Hypothalamus (tissue), 51 donors: ENCODE results near the gene GALNT17.
A peak's percentile ranks its signal among the peaks of the same experiment; 100 is the strongest.
"Not testable (repeated sequence)": the region's sequence is repeated elsewhere in the genome, so short reads cannot be mapped to it uniquely, and the experiment has no call there.

Experiments
- DNase-seq, 51 donors: peaks; one replicate each; lab custom pipeline; 2025; lab: John Stamatoyannopoulos, UW

GALNT17 gene

DNA sequence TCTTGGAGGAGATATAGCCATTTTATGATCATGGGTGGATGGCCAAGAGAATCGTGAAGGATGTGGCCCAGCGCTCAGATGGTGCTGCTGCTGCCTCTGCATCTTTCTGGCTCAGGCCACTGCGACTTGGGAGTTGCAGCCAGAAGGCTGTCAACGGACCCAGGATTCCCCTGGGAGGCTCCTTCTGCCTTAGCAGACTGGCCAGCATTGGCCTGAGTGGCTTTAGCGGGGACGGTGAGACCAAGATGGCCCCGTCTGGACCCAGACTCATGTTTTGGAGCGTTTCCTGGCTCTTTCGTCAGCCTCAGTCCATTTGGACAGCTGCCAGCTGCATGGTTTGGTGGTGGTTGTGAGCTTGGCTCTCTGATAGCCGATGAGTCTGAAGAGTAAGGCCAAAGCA lies 97.2 kb downstream of the GALNT17 start:
- no peak for DNase-seq

DNA sequence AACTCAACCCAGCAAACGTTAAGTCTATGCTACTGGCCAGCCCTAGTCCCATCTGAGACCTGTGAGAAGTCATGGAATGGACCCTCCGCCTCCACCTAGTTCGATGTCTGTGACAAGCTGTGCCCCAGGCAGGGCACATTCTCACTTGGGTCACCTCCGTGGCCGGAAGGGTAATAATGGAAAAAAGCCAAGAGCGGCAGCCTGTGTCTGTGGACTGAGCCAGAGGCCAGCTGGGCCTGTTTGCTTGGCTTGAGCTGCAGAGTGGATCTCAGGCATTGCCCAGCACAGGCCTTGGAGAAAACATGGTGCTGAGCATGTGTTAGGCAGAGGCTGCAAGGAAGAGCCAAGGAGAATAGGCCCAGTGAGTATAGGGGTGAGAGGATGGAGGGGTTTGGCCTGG lies 97.8 kb downstream of the GALNT17 start:
- DNase-seq = no peak

DNA sequence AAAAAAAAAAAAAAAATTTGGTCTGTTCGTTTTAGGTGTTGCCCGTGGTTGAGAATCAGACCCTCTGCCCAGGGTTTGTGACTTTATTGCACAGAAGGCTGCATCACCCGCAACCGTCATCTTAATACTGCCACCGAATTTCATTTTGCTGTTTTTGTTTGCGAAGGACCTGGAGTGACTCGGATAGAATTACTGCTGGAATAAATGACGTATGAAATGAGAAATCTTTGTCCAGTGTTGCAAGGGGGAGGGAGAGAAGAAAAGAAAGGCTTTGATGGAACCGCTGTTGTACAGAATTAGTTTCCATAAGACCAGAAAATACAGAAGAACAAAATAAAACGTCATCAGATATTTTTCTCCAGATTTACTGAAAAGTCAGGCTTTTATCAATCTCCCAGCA lies 103.3 kb downstream of the GALNT17 start:
- no peak for DNase-seq

DNA sequence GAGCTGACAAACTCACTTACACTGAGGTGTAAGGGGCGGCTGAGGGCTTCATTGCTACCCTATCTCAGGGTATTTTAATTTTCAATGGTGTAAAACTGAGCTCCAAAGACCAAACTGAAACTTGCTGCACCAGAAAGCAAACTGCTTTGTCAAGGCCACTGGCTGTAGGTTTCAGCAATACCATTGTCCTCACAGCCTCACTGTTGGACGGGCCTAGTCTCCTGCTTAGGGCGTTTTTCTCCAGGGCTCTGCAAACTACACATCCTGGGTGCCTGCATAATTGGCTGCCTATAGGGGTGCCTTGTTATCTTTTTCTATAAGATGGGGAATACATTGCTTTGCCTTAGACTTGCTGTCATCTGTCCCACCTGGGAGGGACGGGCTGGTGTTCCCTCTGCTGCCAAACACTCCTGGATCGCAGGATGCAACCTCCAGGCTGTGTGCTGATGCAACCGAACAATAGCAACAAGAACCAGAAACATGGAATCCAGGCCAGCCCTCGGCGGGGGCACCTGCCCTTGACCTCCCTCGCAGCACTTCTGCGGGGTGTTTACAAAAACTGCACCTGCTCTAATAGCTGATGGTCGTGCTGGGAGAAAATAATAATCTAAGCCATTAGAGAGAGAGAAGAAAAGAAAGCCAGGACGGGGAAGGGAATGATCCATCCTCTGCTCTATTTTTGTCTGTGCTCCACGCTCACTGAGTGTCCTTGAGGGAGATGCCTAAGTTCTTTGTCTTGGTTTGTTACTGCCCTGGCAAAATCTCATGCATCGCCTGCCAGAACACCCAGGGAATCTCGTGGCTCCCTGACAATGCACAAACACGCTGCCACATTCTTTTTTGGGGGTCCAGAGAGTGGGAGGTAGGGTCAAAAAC lies 104.5 kb downstream of the GALNT17 start:
- peak in 4 of 51 donors; percentile 9 to 28 (median 18) for DNase-seq

DNA sequence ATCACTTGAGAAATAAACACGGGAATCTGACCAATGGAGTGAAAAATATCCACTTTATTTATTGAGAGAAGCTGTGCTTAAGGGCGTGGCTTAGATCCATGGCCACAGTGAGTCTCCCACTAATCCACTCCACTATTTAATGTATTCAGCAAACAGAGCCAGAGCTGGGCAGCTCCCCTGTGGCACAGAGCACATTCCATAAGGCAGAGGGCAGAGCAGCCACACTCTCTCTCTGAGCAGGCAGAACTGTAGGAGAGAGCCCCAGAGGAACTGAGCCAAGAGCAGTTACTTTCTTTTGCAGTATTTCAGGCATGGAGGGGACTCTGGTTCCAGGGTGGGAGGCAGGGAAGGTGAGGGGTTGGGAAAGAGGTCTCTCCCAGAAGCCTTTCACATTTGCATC lies 106.0 kb downstream of the GALNT17 start:
- DNase-seq = peak in 3 of 51 donors; percentile 1 to 5 (median 2)

DNA sequence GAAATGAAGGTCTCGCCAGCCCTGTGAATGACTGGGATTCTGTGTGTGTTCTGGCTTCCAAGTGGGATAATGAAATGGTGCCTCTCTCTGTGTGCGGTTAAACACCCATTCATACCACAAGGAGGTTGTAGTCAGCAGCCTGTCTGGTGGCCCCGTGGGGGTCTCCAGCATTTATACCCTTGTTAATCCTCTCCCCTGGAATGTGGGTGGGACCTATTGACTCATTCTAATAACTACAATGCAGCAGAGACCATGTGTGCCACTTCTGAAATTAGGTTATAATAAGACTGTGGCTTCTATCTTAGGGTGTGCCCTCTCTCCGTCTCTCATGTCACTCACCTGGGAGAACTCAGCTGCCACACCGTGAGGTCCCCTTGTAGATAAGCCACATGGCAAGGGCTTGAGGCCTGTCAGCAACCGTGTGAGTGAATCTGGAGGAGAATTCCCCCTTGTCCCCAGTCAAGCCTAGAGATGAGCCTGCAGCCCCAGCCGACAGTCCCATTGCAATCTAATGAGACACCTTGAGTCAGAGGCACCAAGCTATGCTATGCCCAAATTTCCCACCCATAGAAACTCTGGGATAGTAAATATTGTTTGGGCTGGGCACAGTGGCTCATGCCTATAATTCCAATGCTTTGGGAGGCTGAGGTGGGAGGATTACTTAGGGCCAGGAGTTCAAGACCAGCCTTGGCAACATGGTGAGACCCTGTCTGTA lies 106.8 kb downstream of the GALNT17 start:
- DNase-seq = no peak

DNA sequence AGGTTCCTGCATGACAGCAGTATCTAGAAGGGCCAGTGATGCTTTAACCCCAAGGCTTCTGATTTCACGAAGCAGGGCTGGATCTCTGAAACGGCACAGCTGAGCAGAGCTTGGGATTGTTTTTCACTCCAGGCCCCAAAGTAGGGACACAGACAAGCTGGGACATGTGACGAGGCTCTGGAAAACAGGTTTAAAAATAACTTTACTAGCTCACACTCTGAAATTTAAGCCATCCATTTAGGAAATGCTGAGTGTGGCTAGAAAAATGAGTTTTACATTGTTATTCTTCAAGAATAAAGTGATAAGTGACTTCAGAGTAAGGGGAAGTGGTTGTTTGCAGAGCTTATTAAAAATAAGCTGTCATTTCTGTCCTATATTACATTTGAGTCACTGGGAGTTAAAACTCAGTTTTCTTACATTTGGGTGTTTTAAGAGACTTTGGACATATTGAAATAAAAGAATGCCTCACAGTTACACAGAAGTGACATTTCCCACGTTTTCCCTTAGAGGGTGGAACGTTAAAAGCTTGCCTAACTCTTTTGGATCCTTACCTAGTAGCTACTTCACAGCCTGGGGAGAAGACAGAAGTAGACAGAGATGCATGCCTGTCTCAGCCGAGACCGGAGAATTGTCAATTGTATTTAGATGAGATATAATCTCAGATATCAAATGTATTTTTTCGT lies 107.8 kb downstream of the GALNT17 start:
- peak in 2 of 51 donors; percentile 1 to 14 for DNase-seq

DNA sequence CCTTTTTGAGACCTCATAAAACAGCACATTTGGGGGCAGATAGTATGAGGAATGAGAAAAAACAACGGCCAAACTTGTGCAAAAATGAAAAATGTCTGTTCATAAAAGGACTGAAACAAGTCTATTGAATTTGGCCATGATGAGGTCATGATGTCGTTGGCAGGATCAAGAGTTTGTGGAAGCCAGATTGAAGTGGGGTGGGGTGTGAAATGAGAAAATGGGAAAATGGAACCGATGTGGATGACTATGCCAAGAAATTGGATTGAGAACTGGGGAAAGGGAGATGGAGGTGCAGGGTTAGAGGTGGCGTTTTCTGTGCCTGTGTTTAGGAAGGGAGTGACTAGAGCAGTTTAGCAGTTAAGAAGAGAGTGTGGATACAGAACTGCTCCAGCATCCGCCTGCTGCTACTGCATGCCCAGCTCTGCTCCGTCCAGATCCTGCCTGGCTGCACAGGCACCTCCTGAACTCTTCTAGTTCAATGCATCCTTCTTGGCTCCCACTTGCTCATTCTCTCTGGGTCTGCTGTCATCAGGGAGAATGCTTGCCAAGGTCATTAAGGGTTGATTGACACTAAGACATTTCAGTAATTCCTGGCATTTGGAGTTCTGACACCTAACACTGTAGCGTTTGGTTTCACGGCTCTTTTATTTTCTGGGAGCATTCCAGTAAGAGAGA lies 111.9 kb downstream of the GALNT17 start:
- DNase-seq = no peak

DNA sequence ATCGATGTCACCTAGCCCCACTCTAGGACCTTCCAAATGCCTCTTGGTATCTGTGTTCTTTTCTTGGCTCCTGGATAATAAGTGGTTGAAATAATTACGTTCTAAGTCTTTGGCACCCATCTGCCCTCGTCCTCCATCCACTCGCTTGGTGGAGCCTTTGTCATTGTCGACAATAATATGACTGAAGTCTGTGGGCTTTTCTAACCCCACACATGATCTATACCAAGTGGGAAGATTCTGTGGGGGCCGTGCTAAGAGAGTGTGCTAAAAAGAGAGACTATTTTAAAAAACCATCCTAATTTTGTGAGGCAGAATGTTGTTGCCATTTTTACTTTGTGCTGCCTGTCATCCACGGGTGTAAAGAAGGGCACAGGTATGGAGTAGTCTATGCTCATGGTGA lies 113.1 kb downstream of the GALNT17 start:
- no peak for DNase-seq

DNA sequence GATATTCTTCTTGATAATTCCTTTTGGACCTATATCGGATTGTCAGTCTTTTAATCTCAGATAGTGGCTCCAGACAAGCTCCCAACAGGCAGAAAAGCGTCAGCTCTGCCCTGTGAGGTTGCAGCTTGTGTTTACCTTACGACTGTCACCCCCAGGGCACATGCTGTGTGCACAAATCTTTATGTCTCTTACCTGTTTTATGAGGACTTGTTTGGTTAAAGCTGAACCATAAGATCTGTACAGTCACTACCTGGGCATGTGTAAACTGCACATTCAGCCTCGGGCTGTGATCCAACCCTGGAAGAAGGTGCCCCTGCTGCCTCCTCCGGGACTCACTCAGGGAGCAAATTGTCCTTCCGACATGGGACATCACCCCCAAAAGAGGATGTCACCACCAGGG lies 119.8 kb downstream of the GALNT17 start:
- no peak for DNase-seq

DNA sequence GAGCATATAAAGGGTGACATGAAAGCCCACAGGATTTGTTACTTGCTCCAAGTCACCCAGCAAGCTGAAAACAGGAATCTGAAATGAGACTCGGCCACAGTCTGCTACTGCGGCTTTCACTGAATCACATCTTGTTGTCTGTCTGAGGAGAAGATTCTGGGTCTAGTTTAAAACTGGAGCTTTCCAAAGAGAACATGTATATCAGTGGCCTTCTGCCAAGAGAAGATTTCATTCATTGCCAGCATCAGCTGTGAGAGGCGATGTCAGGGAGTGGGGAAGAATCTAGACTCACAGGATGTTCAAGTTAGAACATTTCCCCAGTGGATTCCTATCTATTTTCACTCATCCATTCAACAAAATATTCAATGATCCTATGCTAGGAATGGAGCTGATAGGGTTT lies 122.8 kb downstream of the GALNT17 start:
- DNase-seq = no peak

DNA sequence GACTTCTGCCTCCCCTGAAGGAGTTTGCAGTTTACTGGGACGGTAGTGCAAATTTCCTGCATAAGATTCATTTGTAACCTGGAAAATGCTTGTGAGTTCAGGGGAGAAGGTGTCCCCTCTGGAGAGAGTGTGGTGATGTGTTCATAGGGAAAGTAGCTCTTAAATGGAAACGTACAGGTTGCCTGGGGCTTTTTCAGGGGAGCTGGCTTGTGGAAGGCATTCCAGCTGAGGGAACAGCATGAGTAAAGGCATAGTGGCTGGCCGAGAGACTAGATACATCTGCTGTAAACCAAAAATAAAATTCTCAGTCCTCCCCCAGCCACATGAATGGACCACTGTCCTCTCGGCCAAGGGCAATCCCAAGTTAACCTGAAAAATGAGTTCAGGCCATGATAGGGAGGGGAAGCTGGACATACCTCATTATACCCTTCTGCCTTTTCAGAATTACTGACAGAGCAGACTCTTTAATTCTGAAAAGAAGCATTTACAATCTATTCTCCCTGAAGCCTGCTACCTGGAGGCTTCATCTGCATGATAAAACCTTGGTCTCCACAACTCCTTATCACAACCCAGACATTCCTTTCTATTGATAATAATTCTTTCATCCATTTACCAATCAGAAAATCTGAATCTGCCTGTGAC lies 123.7 kb downstream of the GALNT17 start:
- DNase-seq = no peak

DNA sequence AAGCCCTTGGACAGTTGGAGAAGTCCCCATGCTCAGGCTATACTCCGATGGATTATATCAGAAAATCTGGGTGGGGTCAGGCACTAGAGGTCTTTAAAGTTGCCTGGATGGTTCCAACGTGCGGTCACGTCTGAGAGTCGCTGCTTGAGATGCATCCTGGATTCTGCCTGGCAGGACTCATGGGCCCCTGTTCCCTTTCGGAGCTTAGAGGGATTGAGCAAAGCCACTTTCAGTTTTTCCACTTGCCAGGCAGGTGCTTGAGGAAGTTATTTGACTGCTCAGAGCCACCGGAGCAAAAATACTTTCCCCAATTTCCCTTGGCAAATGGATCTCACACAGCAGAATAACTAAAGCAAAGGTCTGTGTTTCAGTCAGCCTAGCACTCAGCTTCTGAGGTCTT lies 129.1 kb downstream of the GALNT17 start:
- no peak for DNase-seq

DNA sequence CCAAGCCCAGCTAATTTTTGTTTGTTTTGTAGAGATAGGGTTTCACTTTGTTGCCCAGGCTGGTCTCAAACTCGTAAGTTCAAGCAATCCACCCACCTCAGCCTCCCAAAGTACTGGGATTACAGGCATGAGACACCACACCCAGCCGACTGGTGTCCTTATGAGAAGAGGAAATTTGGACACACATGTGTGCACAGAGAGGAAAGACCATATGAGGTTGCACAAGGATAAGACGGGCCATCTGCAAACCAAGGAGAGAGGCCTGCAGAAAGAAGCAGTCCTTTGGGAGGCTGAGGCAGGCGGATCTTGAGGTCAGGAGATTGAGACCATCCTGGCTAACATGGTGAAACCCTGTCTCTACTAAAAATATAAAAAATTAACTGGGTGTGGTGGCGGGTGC lies 130.9 kb downstream of the GALNT17 start:
- DNase-seq = not testable (repeated sequence)

DNA sequence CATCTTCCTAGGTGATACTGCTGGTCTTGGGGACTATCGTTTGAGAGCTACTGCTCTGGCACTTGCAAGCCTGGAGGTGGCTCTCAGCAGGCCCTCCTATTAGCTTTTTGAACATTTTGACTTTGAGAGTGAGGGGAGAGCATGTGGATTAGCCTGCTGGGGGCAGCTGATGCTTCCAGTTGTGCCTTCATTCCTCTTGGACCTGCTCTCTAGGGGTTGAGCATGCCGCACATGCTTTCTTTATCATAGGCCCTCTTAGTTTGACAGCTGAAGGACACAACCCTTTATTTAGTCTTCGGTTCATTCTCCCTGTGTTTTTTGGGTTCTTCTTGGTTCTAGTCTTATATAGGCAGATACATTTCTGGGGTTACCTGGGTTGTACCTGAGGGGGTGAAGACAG lies 132.1 kb downstream of the GALNT17 start:
- no peak for DNase-seq

DNA sequence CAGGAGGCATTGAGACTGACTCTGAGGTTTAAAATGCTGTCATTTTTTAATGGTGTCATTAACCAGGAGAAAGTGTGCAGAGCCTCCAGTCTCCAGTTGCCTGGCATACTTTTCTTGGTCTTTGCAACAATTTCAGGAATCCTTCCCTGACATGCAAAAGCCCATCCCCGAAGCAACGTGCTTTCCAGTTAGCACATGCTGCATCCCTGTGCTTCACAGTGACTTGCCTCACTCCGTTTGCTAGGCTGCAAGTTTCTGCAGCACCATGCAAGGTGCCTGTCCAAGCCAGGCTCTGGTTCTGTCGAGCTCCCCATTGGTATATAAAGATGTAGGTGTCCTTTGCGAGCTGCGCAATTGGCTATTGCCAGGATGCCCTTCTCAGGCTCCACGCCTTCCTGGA lies 135.0 kb downstream of the GALNT17 start:
- no peak for DNase-seq

DNA sequence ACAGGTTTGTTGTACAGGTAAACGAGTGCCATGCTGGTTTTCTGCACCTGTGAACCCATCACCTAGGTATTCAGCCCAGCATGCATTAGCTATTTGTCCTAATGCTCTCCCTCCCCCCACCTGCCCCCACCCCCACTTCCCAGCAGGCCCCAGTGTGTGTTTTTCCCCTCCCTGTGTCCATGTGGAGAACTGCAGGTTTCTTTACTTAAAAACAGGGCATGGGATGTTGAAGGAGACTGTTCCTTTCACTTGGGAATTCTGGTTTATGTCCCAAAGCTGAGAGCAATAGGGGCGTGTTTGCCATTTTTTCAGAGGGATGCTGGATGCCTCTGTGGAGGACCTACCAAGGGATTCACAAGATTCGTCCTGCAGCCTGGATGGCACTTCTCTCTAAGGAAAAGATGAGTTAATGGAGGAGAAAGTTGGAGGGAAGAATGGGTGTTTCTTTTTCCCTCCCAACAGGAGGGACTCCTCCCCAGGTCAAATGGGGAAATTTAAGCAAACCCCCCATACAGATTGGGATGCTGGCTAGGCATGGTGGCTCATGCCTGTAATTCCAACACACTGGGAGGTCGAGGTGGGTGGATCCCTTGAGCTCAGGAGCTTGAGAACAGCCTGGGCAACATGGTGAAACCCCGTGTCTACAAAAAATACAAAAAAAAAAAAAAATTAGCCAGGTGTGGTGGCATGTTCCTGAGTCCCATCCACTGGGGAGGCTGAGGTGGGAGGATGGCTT lies 136.0 kb downstream of the GALNT17 start:
- no peak for DNase-seq

DNA sequence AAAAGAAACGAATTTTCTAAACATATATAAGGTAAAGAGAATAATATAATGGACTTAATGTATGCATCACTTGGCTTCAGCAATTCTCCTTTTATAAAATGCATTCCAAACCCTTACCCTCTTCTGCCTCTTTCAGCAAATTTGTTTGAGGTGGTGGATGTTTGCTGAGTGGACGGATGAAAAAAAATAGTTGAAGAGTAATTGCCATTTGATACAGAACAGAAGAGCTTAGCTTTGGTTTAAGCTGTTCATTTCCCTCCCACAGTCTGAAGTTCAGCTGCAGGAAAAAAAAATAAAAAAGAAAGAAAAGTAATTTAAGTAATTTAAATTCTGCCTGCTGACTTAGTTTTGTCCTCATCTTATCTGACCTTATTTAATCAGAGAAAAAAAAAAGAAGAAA lies 138.6 kb downstream of the GALNT17 start:
- no peak for DNase-seq

DNA sequence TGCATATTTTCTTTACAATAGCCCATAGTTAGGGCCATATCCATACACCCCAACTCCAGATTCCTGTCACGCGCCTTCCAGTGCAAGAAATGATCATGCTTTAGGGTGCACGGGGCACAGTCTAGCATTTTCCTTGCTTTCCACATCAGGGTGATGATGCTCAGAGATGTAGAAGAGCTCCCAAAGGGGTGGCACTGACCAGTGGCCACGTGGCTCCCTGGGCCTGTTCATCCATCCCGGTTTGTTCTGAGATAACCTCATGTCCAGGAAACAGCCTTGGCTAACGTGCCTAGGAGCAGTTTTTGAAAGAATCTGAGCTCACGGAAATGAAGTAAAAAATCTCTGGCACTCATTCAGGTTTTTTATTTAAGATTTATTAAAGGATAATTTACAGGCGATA lies 139.3 kb downstream of the GALNT17 start:
- no peak for DNase-seq
